Muscle layer of duodenum (tissue), 2 donors: ENCODE measurements around the gene RPUSD1.

Source experiments
- H3K27ac ChIP-seq: one replicate; pipeline ENCODE4 v1.7.0; 2013; ENCODE audit warnings: mild to moderate bottlenecking, low read length
- H3K27me3 ChIP-seq: one replicate; pipeline ENCODE4 v1.7.0; 2013; ENCODE audit warnings: low read depth, mild to moderate bottlenecking, control low read depth, low read length
- H3K36me3 ChIP-seq, 2 donors: one replicate each; pipeline ENCODE4 v1.7.0; 2013; ENCODE audit warnings: low read length in 2 of 2, control low read depth in 1 of 2, mild to moderate bottlenecking in 1 of 2; ENCODE audit not compliant: insufficient read depth in 2 of 2, control insufficient read depth in 1 of 2
- H3K4me1 ChIP-seq, 2 donors: one replicate each; pipeline ENCODE4 v1.7.0; 2013; ENCODE audit warnings: low read length in 2 of 2, mild to moderate bottlenecking in 2 of 2, control low read depth in 1 of 2, moderate library complexity in 1 of 2; ENCODE audit not compliant: insufficient read depth in 2 of 2, control insufficient read depth in 1 of 2
- H3K4me3 ChIP-seq, 2 donors: one replicate each; pipeline ENCODE4 v1.7.0; 2013; ENCODE audit warnings: low read length in 2 of 2, low read depth in 1 of 2, mild to moderate bottlenecking in 1 of 2
- H3K9me3 ChIP-seq, 2 donors: one replicate each; pipeline ENCODE4 v1.7.0; 2013; ENCODE audit warnings: low read length in 2 of 2, control low read depth in 1 of 2, mild to moderate bottlenecking in 1 of 2; ENCODE audit not compliant: control insufficient read depth in 1 of 2
- donor health status: healthy.

The RPUSD1 gene

DNA sequence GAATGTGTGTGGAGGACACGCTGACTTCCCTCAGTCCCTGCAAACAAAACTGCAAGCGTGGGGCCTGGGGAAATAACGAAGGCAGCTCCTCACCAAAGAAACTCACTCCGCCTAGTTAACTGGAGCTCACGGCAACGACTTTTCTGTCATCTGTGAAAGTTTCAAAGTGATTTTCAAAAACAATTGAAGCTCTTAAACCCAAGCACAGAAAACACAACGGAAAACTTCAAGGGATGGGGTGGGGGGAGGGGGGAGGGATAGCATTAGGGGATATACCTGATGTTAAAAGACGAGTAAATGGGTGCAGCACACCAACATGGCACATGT is 15.5 kb upstream of the RPUSD1 start:
- no peaks in the 10 kb centered on the region for H3K9me3 ChIP-seq
- H3K4me3 ChIP-seq, result no peak overlapping the region
- H3K27me3 ChIP-seq, result peaks cover 18% of the 10 kb centered on the region
- H3K4me1 ChIP-seq, result peaks cover 3 to 12% of the 10 kb centered on the region in 2 donors
- H3K27ac ChIP-seq, result no peak overlapping the region
- H3K36me3 ChIP-seq, result no peaks in the 10 kb centered on the region

DNA sequence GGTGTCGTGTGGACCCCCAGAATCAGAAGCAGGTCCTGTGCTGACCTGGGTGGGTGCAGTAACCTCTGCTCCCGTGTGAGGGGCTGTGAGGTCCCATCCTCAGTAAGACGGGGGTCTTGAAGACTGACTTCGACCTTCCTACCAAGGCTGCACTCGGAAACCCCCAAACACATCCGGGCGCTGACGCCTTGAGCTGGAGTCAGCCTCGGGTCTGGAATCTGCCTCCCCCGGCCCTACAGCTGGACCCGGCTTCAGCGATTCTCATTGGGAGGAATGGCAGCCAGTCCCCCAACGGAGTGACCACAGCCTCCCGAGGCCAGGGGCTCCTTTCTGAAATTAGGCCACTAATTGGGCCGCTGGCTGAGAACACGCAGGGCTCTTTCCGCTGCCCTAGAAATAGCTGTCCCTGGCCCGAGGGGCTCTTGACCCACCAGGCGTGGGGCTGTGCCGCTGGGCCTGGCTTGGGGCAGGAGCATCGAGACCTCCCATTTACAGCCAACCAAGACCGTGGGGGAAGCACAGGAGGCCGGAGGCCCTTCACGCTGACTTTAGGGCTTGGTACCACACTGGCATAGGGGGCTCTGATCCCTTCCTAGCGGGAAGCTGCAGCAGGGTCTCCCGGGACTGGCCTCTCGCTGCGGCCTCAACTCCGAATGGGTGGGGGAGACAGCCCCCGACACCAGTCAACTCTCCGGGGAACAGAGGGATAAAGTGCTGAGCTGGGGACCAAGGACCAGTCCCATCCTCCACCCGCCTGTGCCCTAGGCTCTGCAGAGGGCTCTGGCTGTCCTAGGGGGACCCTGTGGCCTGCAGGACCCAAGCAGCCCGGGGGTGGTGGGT is 15.0 kb upstream of the RPUSD1 start:
- Histone ChIP-seq H3K9me3 (no peaks in the 10 kb centered on the region), H3K36me3 (no peaks in the 10 kb centered on the region), H3K4me1 (peaks cover 0 to 7% of the 10 kb centered on the region in 2 donors), H3K27ac (no peak overlapping the region), H3K27me3 (peaks cover 18% of the 10 kb centered on the region), H3K4me3 (no peak overlapping the region)

DNA sequence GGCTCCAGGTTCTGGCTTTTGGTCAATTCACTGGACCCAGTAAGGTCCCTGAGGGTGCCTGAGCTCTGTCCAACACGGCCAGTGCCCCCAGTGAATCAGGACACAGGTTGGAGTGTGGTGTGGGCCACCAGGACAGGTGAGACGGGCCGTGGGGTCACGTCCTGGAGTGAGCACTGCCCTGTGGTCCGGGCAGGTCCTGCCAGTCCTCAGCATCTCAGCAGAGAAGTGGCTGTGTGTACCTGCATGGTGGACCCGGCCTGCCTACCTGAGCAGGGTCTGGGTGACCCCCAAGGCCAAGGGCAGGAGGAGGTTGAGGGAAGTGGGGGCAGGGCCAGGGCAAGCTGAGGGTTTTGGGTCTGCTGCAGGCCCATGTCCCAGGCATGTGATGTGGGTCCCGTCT is 14.3 kb upstream of the RPUSD1 start:
- no peaks in the 10 kb centered on the region for H3K9me3 ChIP-seq
- no peak overlapping the region for H3K27ac ChIP-seq
- H3K27me3 ChIP-seq, result peaks cover 18% of the 10 kb centered on the region
- no peaks in the 10 kb centered on the region for H3K36me3 ChIP-seq
- no peak overlapping the region for H3K4me3 ChIP-seq
- H3K4me1 ChIP-seq, result peaks cover 0 to 7% of the 10 kb centered on the region in 2 donors

DNA sequence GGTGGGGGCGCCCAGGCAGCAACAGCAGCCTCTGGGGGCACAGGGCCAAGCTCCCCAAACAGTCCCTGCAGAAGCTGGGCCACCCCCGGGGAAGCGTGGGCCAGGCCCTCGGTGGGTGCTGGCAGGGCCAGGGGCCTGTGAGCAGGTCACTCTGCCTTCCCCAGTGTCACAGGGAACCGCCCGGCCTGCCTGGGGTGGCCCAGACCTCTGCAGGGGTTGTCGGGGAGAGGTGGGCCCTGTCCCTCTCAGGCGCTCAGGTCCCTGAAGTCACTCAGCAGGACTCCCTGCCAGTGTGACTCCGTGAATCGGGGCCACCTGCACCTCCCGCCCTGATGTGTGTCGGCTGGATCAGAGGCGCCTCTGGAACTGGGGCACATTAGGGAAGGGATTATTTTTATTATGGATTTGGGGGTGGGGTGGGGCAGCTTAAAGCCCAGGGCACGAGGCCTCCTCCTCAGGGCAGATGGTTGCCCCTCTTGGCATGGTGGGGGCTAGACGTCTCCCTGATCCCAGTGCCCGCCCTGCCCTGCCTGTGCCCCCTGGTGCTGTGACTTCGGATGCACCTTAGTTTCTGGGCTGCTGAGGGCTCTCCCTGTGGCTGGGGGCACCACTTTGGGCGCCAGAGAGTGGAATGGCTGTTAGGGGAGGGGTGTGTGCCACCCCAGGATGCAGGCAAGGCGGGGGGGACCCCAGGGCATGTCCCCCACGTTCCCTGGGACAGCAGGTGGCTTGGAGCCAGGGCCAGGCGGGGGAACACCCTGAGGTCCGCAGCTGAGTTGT is 13.6 kb upstream of the RPUSD1 start:
- Histone ChIP-seq H3K27ac (no peak overlapping the region), H3K4me1 (peaks cover 0 to 7% of the 10 kb centered on the region in 2 donors), H3K36me3 (no peaks in the 10 kb centered on the region), H3K4me3 (no peak overlapping the region), H3K27me3 (peaks cover 18% of the 10 kb centered on the region), H3K9me3 (no peaks in the 10 kb centered on the region)

DNA sequence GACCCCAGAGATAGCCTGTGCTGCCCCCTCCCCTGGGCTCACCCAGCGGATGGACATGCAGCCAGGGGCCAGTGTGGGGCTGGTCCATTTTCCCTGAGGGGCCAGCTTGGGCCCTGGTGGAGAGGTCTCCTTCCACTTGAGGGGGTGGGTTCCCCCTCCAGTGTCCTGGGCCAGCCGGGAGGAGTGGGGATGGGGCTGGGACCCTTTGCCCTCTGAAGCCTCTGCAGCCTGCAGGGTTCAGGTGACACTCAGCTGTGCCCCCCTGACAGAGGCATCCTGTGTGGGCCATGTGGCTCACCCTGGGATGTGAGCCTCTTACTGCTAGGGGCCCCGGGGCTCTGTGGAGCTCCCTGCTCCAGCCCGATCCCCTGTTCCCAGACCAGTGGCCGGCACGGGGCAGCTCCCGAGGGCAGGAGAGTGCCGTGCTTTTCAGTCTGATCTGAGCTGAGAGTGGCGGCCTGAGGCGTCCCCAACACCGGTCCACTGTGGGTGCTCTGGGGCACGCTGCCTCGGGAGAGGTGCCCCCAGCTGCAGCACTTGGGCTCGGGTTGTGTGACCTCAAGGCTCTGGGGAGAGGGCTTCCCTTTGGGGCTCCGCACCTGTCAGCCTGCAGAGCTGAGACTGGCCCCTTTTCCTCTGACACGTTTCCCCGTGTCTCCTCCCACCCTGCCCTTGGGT is 12.8 kb upstream of the RPUSD1 start:
- no peak overlapping the region for H3K27ac ChIP-seq
- no peaks in the 10 kb centered on the region for H3K9me3 ChIP-seq
- no peak overlapping the region for H3K4me3 ChIP-seq
- peaks cover 0 to 4% of the 10 kb centered on the region in 2 donors for H3K4me1 ChIP-seq
- H3K27me3 ChIP-seq, result peaks cover 18% of the 10 kb centered on the region
- no peaks in the 10 kb centered on the region for H3K36me3 ChIP-seq

DNA sequence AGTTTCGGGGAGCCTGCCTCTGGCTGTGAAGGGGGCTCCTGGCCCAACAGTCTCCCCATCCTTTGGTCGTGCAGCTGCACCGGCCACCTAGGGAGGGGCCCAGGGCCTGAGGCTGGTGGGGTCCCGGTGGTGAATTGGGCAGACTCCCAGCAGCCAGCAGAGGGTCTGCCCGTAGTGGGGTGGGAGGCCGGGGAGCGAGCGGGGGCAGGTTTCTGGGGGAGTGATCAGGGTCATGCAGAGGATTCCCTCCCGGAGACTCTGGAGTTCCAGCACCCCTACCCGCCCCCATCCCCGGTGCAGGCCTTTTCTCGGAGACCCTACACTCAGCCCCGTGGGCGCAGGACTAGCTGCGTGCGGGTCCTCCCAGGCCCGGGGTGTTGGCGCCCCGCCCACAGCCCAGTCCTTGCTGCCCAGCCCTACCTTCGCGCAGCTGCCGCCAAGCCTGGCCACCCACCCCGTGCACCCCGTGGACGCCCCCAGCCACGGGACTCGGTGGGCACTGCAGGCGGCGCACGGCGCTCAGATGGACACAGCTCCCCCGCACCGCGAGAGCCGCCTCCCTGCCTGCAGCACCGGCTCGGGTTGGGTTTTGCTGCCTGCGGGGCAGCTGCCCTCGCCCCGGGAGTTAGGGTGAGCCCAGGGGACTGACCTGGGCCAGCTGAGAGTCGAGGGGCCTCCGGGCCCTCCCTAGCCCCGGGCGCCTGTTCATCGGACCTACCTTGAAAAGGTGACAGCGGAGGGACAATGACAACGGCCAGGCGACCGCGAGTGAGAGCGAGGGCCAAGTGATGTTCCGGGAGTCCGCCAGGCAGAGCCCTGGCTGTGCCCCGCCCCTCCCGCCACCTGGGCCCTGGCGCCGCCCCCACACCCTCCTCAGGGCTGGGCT is 12.0 kb upstream of the RPUSD1 start, which contains the start of gene GNG13:
Gene GNG13 (minus strand): TSS at position 787 of the 886 bp plus-strand sequence. CDS start 1,657 bp downstream, outside the sequence.
- Histone ChIP-seq H3K9me3 (no peaks in the 10 kb centered on the region), H3K27ac (no peak within 1 kb of the TSS), H3K36me3 (no peaks in the 10 kb centered on the region), H3K4me1 (peaks cover 0 to 4% of the 10 kb centered on the region in 2 donors), H3K27me3 (peaks cover 18% of the 10 kb centered on the region), H3K4me3 (no peak within 1 kb of the TSS)

DNA sequence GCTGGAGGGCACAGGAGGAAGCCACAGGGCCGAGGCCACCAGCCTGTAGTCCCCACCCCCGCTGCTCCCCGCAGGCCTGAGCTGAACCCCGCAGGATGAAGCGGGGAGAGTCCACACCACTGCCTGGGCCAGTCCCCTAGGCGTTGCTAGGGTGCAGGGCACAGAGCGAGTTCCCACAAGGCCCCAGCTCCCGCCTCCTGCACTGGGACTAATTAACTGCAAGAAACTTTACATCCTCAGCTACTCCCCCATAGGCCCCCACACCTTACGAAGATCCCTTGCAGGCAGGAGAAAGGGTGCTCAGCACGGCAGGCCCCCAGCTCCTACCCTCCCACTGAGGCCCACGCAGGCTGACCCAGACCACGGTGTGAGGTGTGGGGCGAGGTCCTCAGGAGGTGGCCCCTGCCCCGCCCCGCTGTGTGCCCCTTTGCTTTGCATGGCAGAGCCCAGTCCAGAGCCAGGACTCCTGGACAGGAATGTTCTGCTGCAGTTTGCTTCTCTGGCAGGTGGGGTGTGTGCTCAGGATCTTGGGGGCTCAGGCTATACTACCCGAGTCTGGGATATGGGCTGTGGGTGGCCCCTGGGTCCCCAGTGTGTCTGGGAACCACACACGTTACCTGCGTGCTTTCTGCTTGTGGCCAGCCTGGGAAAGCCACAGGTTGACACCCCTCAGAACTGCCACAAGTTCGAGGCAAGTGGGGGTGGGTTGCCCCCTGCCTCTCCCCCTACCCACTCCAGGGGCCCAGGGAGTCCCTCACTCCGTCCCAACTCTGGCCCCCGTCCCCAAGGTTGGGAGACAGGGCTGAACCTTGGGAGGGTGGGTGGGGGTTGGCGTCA is 11.1 kb upstream of the RPUSD1 start:
- no peaks in the 10 kb centered on the region for H3K9me3 ChIP-seq
- H3K4me1 ChIP-seq, result peaks cover 0 to 4% of the 10 kb centered on the region in 2 donors
- no peaks in the 10 kb centered on the region for H3K36me3 ChIP-seq
- H3K27me3 ChIP-seq, result peaks cover 18% of the 10 kb centered on the region
- no peak overlapping the region for H3K4me3 ChIP-seq
- no peak overlapping the region for H3K27ac ChIP-seq

DNA sequence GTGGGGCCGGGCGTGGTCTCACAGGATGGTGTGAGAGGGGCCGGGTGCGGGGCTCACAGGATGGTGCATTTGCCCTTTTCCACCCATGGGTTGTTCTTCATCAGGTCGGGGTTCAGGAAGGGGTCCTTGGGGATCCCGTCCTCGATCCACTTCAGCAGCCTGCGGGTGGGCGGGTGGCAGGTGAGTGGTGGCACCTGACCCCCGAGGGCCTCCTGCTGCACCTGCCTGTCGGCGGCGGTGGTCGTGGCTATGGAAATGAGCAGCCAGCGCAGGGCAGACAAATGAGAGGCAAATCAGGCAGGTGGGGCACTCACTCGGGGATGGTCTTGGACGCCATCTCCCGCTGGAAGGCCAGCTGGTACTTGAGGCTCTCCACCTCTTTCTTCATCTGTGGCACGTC is 10.5 kb upstream of the RPUSD1 start:
- no peaks in the 10 kb centered on the region for H3K36me3 ChIP-seq
- peaks cover 18% of the 10 kb centered on the region for H3K27me3 ChIP-seq
- peaks cover 0 to 4% of the 10 kb centered on the region in 2 donors for H3K4me1 ChIP-seq

DNA sequence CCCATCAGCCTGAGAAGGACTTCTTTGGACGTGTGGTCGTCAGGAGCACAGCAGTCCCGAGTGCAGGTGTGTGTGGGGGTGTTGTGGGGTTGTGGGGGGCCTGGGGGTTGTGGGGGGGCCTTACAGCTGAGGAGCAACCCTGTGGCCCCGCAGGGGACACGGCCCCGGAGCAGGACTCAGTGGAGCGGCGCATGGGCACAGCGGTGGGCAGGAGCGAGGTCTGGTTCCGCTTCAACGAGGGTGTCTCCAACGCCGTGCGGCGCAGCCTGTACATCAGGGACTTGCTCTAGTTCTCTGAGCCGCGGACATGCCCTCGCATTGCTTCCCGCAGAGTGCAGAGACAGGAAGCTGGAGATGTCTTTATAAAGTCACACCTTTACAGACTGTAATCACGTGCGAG is 9.5 kb upstream of the RPUSD1 start:
- Histone ChIP-seq H3K27me3 (peaks cover 17% of the 10 kb centered on the region), H3K4me3 (no peak overlapping the region), H3K9me3 (no peaks in the 10 kb centered on the region), H3K36me3 (no peaks in the 10 kb centered on the region), H3K4me1 (peaks cover 0 to 4% of the 10 kb centered on the region in 2 donors), H3K27ac (no peak overlapping the region)

More for the DNA sequence above, 10.5 kb upstream of the RPUSD1 start:
- Histone ChIP-seq H3K9me3 (no peaks in the 10 kb centered on the region), H3K4me3 (no peak overlapping the region), H3K27ac (no peak overlapping the region)

DNA sequence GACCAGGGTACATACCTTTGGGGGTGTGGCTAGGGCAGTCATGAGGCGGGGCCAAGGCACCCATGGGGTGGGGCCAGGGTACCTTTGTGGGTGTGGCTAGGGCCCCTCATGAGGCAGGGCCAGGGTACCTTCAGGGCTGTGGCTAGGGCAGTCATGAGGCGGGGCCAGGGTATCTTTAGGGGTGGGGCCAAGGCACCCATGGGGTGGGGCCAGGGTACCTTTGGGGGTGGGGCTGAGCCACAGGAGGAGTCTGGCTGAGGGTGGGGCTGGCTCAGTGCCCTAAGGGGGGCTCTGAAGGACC is 8.9 kb upstream of the RPUSD1 start:
- peaks cover 0 to 4% of the 10 kb centered on the region in 2 donors for H3K4me1 ChIP-seq
- H3K27me3 ChIP-seq, result peaks cover 14% of the 10 kb centered on the region
- no peaks in the 10 kb centered on the region for H3K36me3 ChIP-seq
- H3K4me3 ChIP-seq, result no peak overlapping the region
- H3K27ac ChIP-seq, result no peak overlapping the region
- no peaks in the 10 kb centered on the region for H3K9me3 ChIP-seq
